K562 (cell line): ENCODE data around the gene LTN1. TPM values are rescaled to one million over a fixed set of nuclear protein-coding genes. Genes with fewer than 3 reads are reported as not detected.

Experiments used
- ATAC-seq: fragments of 200-7000 bp; cut with Tn5 transposase; 3 replicates; pipeline ENCODE4 v1.9.1; 2020; ENCODE audit warnings: moderate library complexity
- BruUV-seq: library from RNA; stranded (reverse); fragments of 400-500 nt; replicated peaks from 2 replicates; lab custom pipeline; 2021; lab: Mats Ljungman, UMichigan
- CTCF ChIA-PET: fragments of 300-600 bp; formaldehyde crosslinking; extraction: SDS; loops from one replicate; lab custom pipeline; 2021; ENCODE audit warnings: low intra/inter-chr PET ratio; lab: Yijun Ruan, JAX
- POLR2A ChIA-PET: fragments of 300-600, 350-650 bp; sonication (Branson Sonifier 250); formaldehyde crosslinking; extraction: SDS; loops from one replicate; lab custom pipeline; 2021; ENCODE audit warnings: antibody characterized with exemption, inconsistent platforms; lab: Yijun Ruan, JAX
- DNase-seq, 4 experiments: peaks; one replicate each; pipeline versions ENCODE4 v3.0.0 to v3.0.0-alpha.2; 2011 to 2018; ENCODE audit warnings: low spot score in 3 of 4, mixed read lengths in 3 of 4; ENCODE audit errors: extremely low read depth in 1 of 4
- FAIRE-seq: peaks from 2 replicates; lab custom pipeline; 2011; peaks lifted over from hg19 to GRCh38; lab: Jason Lieb, UNC
- H2AFZ ChIP-seq: 2 replicates; pipeline ENCODE4 v1.6.0; 2011; ENCODE audit warnings: low read depth, low read length, control low read depth, inconsistent platforms
- H3K27ac ChIP-seq: fragments of 200-600 bp; 3 replicates; pipeline ENCODE4 v1.8.0; 2011; ENCODE audit warnings: low read depth, mild to moderate bottlenecking, control low read depth, inconsistent platforms, low read length, moderate library complexity, mixed read lengths; ENCODE audit errors: extremely low read depth
- H3K27me3 ChIP-seq, 2 experiments: fragments of 300-600 bp in 1 of 2; 2 replicates in 1 of 2; 3 replicates in 1 of 2; pipeline versions ENCODE4 v1.6.0 to v1.8.0; 2011; ENCODE audit warnings: inconsistent platforms in 2 of 2, low read length in 2 of 2, mild to moderate bottlenecking in 1 of 2, mixed read lengths in 1 of 2, moderate library complexity in 1 of 2; ENCODE audit not compliant: control insufficient read depth in 2 of 2, insufficient read depth in 2 of 2
- H3K36me3 ChIP-seq: fragments of 300-600 bp; 3 replicates; pipeline ENCODE4 v1.8.0; 2011; ENCODE audit warnings: mild to moderate bottlenecking, low read length, inconsistent platforms; ENCODE audit not compliant: control insufficient read depth, insufficient read depth
- H3K4me1 ChIP-seq, 2 experiments: fragments of 200-600 bp in 1 of 2; replicated peaks in 1 of 2; 2 replicates in 1 of 2; 3 replicates in 1 of 2; pipeline versions ENCODE4 v1.5.1 to v1.8.0; 2011; ENCODE audit warnings: inconsistent platforms in 2 of 2, low read length in 2 of 2, mild to moderate bottlenecking in 1 of 2, mixed read lengths in 1 of 2, moderate library complexity in 1 of 2; ENCODE audit not compliant: control insufficient read depth in 2 of 2, insufficient read depth in 2 of 2
- H3K4me2 ChIP-seq: 2 replicates; pipeline ENCODE4 v1.6.1; 2011; ENCODE audit warnings: low read length, control low read depth, inconsistent platforms, mixed read lengths; ENCODE audit not compliant: insufficient read depth
- H3K4me3 ChIP-seq: fragments of 200-600 bp; sonication (generic), shearing (Covaris generic); 2 replicates; pipeline ENCODE4 v1.5.1; 2016; ENCODE audit warnings: control low read depth, inconsistent platforms
- H3K79me2 ChIP-seq: fragments of 200-600 bp; 3 replicates; pipeline ENCODE4 v1.8.0; 2011; ENCODE audit warnings: low read length, inconsistent platforms; ENCODE audit not compliant: control insufficient read depth, insufficient read depth
- H3K9ac ChIP-seq, 2 experiments: 2 replicates each; pipeline versions ENCODE4 v1.6.0 to v1.6.1; 2011; ENCODE audit warnings: low read depth in 2 of 2, low read length in 2 of 2, control low read depth in 1 of 2, inconsistent platforms in 1 of 2, mild to moderate bottlenecking in 1 of 2, mixed read lengths in 1 of 2; ENCODE audit not compliant: insufficient read depth in 1 of 2
- H3K9me1 ChIP-seq: one replicate; pipeline ENCODE4 v1.6.0; 2011; ENCODE audit warnings: inconsistent platforms, mild to moderate bottlenecking, low read length, moderate library complexity; ENCODE audit not compliant: control insufficient read depth, insufficient read depth
- H3K9me3 ChIP-seq: replicated peaks from 2 replicates; pipeline ENCODE4 v1.5.1; 2011; ENCODE audit warnings: low read depth, low read length, inconsistent platforms; ENCODE audit not compliant: control insufficient read depth, insufficient read depth
- H4K20me1 ChIP-seq: replicated peaks from 2 replicates; pipeline ENCODE4 v1.6.1; 2011; ENCODE audit warnings: low read length, inconsistent platforms, mixed read lengths; ENCODE audit not compliant: control insufficient read depth, insufficient read depth
- C11orf30 ChIP-seq: fragments of 450-650 bp; IDR thresholded peaks from 2 replicates; pipeline ENCODE4 v1.6.1; 2016; ENCODE audit warnings: low read depth, mild to moderate bottlenecking
- CCAR2 ChIP-seq: fragments of 200-400 bp; formaldehyde crosslinking; IDR thresholded peaks from 2 replicates; pipeline ENCODE4 v1.6.1; 2017; ENCODE audit warnings: mild to moderate bottlenecking, low read depth, low read length
- ETV5 ChIP-seq: sonication (generic); formaldehyde crosslinking; IDR thresholded peaks from 2 replicates; pipeline ENCODE4 v1.4.0; 2020; ENCODE audit warnings: low read depth, mild to moderate bottlenecking, missing genetic modification reagents
- HIVEP1 ChIP-seq: fragments of 250-450 bp; sonication (Bioruptor Pico); IDR thresholded peaks from 2 replicates; pipeline ENCODE4 v1.4.0; 2020; ENCODE audit warnings: mild to moderate bottlenecking
- HMBOX1 ChIP-seq: sonication (generic); IDR thresholded peaks from 2 replicates; pipeline ENCODE4 v1.6.1; 2016
- KDM4B ChIP-seq, 2 experiments: fragments of 450-650 bp in 1 of 2; sonication (generic) in 1 of 2; IDR thresholded peaks; 2 replicates each; pipeline ENCODE4 v1.6.1; 2016 to 2017; ENCODE audit warnings: borderline replicate concordance in 2 of 2, antibody characterized with exemption in 1 of 2, low read depth in 1 of 2, mild to moderate bottlenecking in 1 of 2
- LARP7 ChIP-seq: fragments of 450-650 bp; IDR thresholded peaks from 2 replicates; pipeline ENCODE4 v1.6.1; 2016
- PRPF4 ChIP-seq: fragments of 200-400 bp; formaldehyde crosslinking; IDR thresholded peaks from one replicate; pipeline ENCODE4 v1.6.1; 2017; ENCODE audit warnings: low read length, low read depth, mild to moderate bottlenecking; ENCODE audit not compliant: insufficient read depth, poor library complexity, severe bottlenecking
- PTBP1 ChIP-seq: fragments of 200-400 bp; formaldehyde crosslinking; IDR thresholded peaks from 2 replicates; pipeline ENCODE4 v1.6.1; 2017; ENCODE audit warnings: low read depth, low read length
- ZBED1 ChIP-seq: IDR thresholded peaks from 2 replicates; pipeline ENCODE4 v1.6.1; 2014
- ZNF12 ChIP-seq: sonication (generic); formaldehyde crosslinking; IDR thresholded peaks from 2 replicates; pipeline ENCODE4 v1.4.0; 2020; ENCODE audit warnings: mild to moderate bottlenecking, missing genetic modification reagents
- ZNF165 ChIP-seq: fragments of 250-450 bp; sonication (Bioruptor Pico); IDR thresholded peaks from 2 replicates; pipeline ENCODE4 v1.4.0; 2020; ENCODE audit warnings: borderline replicate concordance
- ZNF740 ChIP-seq, 3 experiments: fragments of 200-800 bp in 1 of 3; sonication (Bioruptor generic) in 1 of 3; sonication (generic) in 1 of 3; formaldehyde crosslinking in 1 of 3; IDR thresholded peaks; 2 replicates each; pipeline versions ENCODE4 v1.6.1 to v1.8.0; 2016 to 2022; ENCODE audit warnings: mild to moderate bottlenecking in 2 of 3, missing compliant biosample characterization in 2 of 3, missing genetic modification characterization in 2 of 3, missing genetic modification reagents in 1 of 3
- WGBS: fragments of 100-300 bp; shearing (Covaris generic); methylation state at CpG from one replicate; pipeline ENCODE4 v1.1.6; 2016; ENCODE audit warnings: low coverage, mixed read lengths; ENCODE audit not compliant: insufficient coverage; ENCODE audit errors: missing lambda C conversion rate; 5-methylcytosine and 5-hydroxymethylcytosine counted together
- in situ Hi-C: fragments of 300-500 bp; cut with MboI; formaldehyde crosslinking; loops from 4 replicates; pipeline ENCODE4 v1.15.0; 2018; ENCODE audit warnings: inconsistent platforms, mixed read lengths
- intact Hi-C: fragments of 100-400 bp; cut with micrococcal nuclease; formaldehyde crosslinking; loops from 2 replicates; pipeline ENCODE4 v1.14.2; 2022
- polyA plus RNA-seq, 8 experiments: library from polyadenylated mRNA; depleted of rRNA in 4 of 8; stranded (reverse) in 5 of 8; unstranded in 3 of 8; fragments of >200 nt; fragmentation: Nextera tagmentation in 2 of 8; fragmentation: Illumina TruSeq in 1 of 8; extraction: Ambion mirVana in 2 of 8; extraction: Trizol in 1 of 8; gene quantifications; 2 replicates each; pipeline versions ENCODE4 v1.2.1 to v1.2.3, GENCODE V29; 2011 to 2014; ENCODE audit warnings: inconsistent platforms in 1 of 8, missing spikeins in 1 of 8
- total RNA-seq, 7 experiments: library from RNA; depleted of rRNA in 6 of 7; stranded (reverse); fragments of >200 nt in 6 of 7; fragmentation: Illumina TruSeq in 2 of 7; extraction: Trizol in 2 of 7; gene quantifications; 2 replicates each; pipeline versions ENCODE4 v1.2.1 to v1.2.3, GENCODE V29; 2011 to 2021; ENCODE audit warnings: low replicate concordance in 1 of 7
- TF ChIP-seq, protein P1 (sequence below): sonication (generic); formaldehyde crosslinking; IDR thresholded peaks from 2 replicates; pipeline ENCODE4 v1.8.0; 2023; ENCODE audit warnings: mild to moderate bottlenecking, missing genetic modification reagents
- TF ChIP-seq, protein P2 (sequence below), 2 experiments: IDR thresholded peaks; 2 replicates each; pipeline ENCODE4 v1.6.1; 2012; ENCODE audit warnings: improper control_type of control experiment in 2 of 2, low read depth in 2 of 2, low read length in 2 of 2, borderline replicate concordance in 1 of 2

Gene LTN1
- total and polyA plus RNA-seq, 9 of the 15 experiments (the other 6 are each of a cell fraction or from before 2014, with no cell fraction given): 15.7 to 49.6 (median 28.7) TPM

DNA sequence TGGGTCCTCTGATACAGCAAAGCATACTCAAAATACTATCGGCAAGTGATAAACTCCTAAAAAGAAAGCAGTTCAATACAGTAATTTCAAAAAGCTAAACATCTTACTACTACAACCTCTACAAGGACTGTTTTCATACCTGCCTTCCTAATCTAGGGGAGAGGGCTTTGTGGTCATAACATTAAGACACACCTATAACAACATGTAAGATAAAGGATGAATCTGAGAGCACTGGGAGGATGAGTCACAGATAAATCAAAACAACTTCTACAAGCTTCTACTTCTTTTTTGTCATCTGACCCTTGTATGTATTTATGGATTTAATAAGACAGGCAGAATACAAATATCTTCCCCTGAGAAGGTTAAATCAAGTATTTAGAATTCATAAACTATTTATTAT lies 40.0 kb downstream of the LTN1 start:
- H3K4me3 ChIP-seq: no peak overlapping the region
- CTCF ChIA-PET: no interaction called here
- no peaks in the 10 kb centered on the region for H4K20me1 ChIP-seq
- intact Hi-C loops: no loop called here
- BruUV-seq: no TSS peak
- H3K9me1 ChIP-seq: no peaks in the 10 kb centered on the region
- ATAC-seq (no peak), DNase-seq (no peak), FAIRE-seq (no peak)
- H3K4me1 ChIP-seq: no peaks in the 10 kb centered on the region
- WGBS: 100% methylated on average over 1 of the region's 1 CpG
- peaks cover 87% of the 10 kb centered on the region for H3K36me3 ChIP-seq
- H3K79me2 ChIP-seq: no peaks in the 10 kb centered on the region
- H3K27me3 ChIP-seq: no peaks in the 10 kb centered on the region
- H3K4me2 ChIP-seq: no peak overlapping the region
- no peaks in the 10 kb centered on the region for H3K9me3 ChIP-seq
- no peak overlapping the region for H3K9ac ChIP-seq
- no peak overlapping the region for H2AFZ ChIP-seq
- TF ChIP-seq PRPF4 (no peak), ETV5 (CRISPR knock-in tag) (no peak), CCAR2 (no peak), LARP7 (no peak), ZNF740 (CRISPR knock-in tag; IDR thresholded peaks at IDR 0.05) (no peak), ZNF740 (tag; IDR thresholded peaks at IDR 0.05) (no peak), HIVEP1 (CRISPR knock-in tag) (no peak), HMBOX1 (no peak), PTBP1 (no peak), ZNF12 (CRISPR knock-in tag) (no peak), KDM4B (IDR thresholded peaks at IDR 0.05; ENCODE audit: borderline replicate concordance in 2 of 2, low read depth in 1 of 2) (no peak), ZBED1 (no peak), C11orf30 (no peak), ZNF165 (CRISPR knock-in tag) (no peak)
- TF ChIP-seq, protein P1, sequence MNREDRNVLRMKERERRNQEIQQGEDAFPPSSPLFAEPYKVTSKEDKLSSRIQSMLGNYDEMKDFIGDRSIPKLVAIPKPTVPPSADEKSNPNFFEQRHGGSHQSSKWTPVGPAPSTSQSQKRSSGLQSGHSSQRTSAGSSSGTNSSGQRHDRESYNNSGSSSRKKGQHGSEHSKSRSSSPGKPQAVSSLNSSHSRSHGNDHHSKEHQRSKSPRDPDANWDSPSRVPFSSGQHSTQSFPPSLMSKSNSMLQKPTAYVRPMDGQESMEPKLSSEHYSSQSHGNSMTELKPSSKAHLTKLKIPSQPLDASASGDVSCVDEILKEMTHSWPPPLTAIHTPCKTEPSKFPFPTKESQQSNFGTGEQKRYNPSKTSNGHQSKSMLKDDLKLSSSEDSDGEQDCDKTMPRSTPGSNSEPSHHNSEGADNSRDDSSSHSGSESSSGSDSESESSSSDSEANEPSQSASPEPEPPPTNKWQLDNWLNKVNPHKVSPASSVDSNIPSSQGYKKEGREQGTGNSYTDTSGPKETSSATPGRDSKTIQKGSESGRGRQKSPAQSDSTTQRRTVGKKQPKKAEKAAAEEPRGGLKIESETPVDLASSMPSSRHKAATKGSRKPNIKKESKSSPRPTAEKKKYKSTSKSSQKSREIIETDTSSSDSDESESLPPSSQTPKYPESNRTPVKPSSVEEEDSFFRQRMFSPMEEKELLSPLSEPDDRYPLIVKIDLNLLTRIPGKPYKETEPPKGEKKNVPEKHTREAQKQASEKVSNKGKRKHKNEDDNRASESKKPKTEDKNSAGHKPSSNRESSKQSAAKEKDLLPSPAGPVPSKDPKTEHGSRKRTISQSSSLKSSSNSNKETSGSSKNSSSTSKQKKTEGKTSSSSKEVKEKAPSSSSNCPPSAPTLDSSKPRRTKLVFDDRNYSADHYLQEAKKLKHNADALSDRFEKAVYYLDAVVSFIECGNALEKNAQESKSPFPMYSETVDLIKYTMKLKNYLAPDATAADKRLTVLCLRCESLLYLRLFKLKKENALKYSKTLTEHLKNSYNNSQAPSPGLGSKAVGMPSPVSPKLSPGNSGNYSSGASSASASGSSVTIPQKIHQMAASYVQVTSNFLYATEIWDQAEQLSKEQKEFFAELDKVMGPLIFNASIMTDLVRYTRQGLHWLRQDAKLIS (CRISPR knock-in tag): no peak
- TF ChIP-seq, protein P2, sequence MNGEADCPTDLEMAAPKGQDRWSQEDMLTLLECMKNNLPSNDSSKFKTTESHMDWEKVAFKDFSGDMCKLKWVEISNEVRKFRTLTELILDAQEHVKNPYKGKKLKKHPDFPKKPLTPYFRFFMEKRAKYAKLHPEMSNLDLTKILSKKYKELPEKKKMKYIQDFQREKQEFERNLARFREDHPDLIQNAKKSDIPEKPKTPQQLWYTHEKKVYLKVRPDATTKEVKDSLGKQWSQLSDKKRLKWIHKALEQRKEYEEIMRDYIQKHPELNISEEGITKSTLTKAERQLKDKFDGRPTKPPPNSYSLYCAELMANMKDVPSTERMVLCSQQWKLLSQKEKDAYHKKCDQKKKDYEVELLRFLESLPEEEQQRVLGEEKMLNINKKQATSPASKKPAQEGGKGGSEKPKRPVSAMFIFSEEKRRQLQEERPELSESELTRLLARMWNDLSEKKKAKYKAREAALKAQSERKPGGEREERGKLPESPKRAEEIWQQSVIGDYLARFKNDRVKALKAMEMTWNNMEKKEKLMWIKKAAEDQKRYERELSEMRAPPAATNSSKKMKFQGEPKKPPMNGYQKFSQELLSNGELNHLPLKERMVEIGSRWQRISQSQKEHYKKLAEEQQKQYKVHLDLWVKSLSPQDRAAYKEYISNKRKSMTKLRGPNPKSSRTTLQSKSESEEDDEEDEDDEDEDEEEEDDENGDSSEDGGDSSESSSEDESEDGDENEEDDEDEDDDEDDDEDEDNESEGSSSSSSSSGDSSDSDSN (IDR thresholded peaks at IDR 0.05; ENCODE audit: borderline replicate concordance in 1 of 2, low read depth in 2 of 2, low read length in 2 of 2): no peak
- POLR2A ChIA-PET: no interaction called here
- in situ Hi-C loops: no loop called here
- no peak overlapping the region for H3K27ac ChIP-seq
